HTERT RPE-1 (cell line): ENCODE results near the gene KLHDC10.
"Not testable (repeated sequence)": the region's sequence is repeated elsewhere in the genome, so short reads cannot be mapped to it uniquely, and the experiment has no call there.

Source experiments
- in situ Hi-C: fragments of 300-500 bp; cut with MboI; formaldehyde crosslinking; loops from 4 replicates; pipeline ENCODE4 v1.14.3; 2020; ENCODE audit warnings: low sequenced_read_pairs

The KLHDC10 gene

GRCh38 chr7:130069978-130070860, at the start of gene KLHDC10:
TSS of gene KLHDC10 (plus strand) at chr7:130070534. CDS start at chr7:130070644, 110 bp downstream.
- in situ Hi-C loops: no loop called here

GRCh38 chr7:130021105-130021834, 49.1 kb upstream of the KLHDC10 start:
- in situ Hi-C loops: no loop called here

- in situ Hi-C loops: no loop called here
These were observed 48.2 kb upstream of the KLHDC10 start for GRCh38 chr7:130022115-130022514.

- in situ Hi-C loops: no loop called here
These were observed 47.6 kb upstream of the KLHDC10 start for GRCh38 chr7:130022623-130023175.

- in situ Hi-C loops: no loop called here
These were observed 45.9 kb upstream of the KLHDC10 start for GRCh38 chr7:130024390-130024789.

- in situ Hi-C loops: no loop called here
These were observed 37.6 kb upstream of the KLHDC10 start for GRCh38 chr7:130032698-130033097.

- in situ Hi-C loops: no loop called here
These were observed 32.6 kb upstream of the KLHDC10 start for GRCh38 chr7:130037703-130038102.

GRCh38 chr7:130040576-130040975, 29.8 kb upstream of the KLHDC10 start:
- in situ Hi-C loops: no loop called here

- in situ Hi-C loops: no loop called here
These were observed 22.5 kb upstream of the KLHDC10 start for GRCh38 chr7:130047831-130048230.

GRCh38 chr7:130048906-130049305, 21.4 kb upstream of the KLHDC10 start:
- in situ Hi-C loops: no loop called here

GRCh38 chr7:130052250-130052649, 18.1 kb upstream of the KLHDC10 start:
- in situ Hi-C loops: not testable (repeated sequence)

- in situ Hi-C loops: not testable (repeated sequence)
These were observed 15.1 kb upstream of the KLHDC10 start for GRCh38 chr7:130055198-130055597.

- in situ Hi-C loops: no loop called here
These were observed 8.1 kb upstream of the KLHDC10 start for GRCh38 chr7:130062246-130062645.

- in situ Hi-C loops: no loop called here
These were observed 7.3 kb upstream of the KLHDC10 start for GRCh38 chr7:130063036-130063435.

GRCh38 chr7:130064580-130064926, 5.8 kb upstream of the KLHDC10 start:
- in situ Hi-C loops: not testable (repeated sequence)

GRCh38 chr7:130065500-130066152, 4.7 kb upstream of the KLHDC10 start:
- in situ Hi-C loops: no loop called here

GRCh38 chr7:130069179-130069977, 956 bp upstream of the KLHDC10 start:
- in situ Hi-C loops: no loop called here

- in situ Hi-C loops: no loop called here
These were observed 708 bp downstream of the KLHDC10 start for GRCh38 chr7:130070861-130071622.

- in situ Hi-C loops: no loop called here
These were observed 1.6 kb downstream of the KLHDC10 start for GRCh38 chr7:130071701-130072622.
